Measurements from ENCODE around the gene PRKN. TPM values are rescaled to one million over a fixed set of nuclear protein-coding genes. Genes with fewer than 3 reads are reported as not detected.

Gene PRKN
- total RNA-seq, 2 donors from 2014 or later, result 7.6 to 7.9 TPM

DNA sequence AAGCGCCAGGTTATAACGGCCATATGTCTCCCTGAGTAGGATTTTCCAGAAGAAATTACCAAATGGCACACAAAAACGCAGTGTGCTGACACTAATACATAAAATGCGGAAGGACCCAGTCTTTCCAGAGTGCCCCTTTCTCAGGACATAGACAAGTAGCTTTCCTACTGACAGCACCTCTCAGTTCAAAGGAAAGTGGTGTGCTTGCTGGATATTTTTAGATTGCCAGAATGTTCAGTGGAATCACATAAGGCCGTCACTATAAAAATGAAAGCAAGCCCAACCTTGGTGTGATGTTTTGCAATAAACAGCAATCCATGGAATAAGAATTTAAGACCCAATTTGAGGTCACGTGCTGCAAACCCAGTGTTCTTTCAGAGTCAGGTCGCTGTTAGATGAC is 1318.2 kb downstream of the PRKN start:
- intact Hi-C loops (cut with DNase I), result no loop called here
- no peak for DNase-seq (ENCODE audit: low spot score)

DNA sequence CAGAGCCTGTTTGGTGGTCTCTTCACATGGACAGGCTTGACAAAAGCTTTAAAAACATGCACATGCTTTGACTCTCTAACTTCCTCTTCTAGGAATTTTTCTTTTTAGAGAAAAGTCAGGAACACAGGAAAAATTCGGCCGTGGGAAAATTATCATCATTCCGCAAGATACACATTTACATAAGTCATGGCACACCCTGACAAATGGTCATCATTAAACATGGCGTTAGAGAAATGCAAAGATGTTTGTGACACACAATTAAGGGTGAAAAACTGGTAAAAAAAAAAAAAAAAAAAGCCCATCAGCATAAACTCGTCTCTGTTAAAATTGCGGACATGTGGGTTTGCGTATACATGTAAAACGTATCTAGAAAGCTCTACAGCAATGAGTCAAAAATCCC is 1319.5 kb downstream of the PRKN start:
- DNase-seq (ENCODE audit: low spot score), result no peak
- intact Hi-C loops (cut with DNase I), result no loop called here

DNA sequence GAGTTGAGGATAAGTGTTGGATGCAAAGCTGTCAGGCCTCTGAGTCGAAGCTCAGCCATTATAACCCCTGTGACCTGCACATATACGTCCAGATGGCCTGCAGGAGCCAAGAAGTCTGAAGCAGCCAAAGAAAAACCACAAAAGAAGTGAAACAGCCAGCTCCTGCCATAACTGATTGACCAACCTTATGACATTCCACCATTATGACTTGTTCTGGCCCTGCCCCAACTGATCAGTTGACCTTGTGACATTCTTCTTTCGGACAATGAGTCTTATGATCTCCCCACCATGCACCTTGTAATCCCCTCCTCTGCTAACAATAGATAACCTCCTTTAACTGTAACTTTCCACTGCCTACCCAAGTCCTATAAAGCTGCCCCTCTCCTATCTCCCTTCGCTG is 1320.0 kb downstream of the PRKN start:
- intact Hi-C loops (cut with DNase I), result no loop called here
- no peak for DNase-seq (ENCODE audit: low spot score)

DNA sequence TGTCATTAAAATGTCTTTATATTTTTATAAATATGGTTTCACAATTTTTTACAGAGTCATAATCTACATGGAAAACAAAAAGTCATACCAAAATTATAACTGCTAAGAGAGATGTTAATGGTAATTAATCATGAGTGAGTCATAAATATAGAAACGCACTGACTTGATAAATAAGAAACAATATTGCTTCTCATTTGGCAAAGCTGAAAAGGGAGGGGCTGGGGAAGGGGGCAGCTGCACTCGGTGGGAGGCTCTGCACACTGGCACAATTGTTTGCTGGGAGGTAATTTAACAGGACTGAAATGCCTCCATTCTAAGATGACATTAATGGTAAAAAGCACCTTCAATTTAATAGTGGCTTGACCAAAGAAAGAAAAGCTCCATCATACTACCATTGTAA is 1320.5 kb downstream of the PRKN start:
- DNase-seq (ENCODE audit: low spot score), result no peak
- intact Hi-C loops (cut with DNase I), result no loop called here

DNA sequence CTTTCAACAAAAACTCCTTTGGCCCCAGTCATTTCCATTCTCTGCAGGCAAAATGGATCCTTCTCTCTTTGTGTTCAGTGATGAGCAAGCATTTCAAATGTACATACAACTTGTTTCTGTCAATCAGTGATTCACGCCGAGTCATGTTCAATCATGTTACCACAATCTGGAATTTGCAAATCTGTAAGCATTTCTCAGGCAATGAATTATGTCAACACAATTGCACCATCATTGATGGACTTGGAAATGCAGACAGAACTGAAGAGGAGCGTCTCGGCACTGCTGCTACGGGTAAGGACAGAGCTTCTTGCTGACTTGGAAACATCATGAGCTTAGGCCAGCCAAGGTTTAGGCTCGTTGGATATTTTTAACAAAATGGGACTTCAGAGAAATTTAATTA is 1320.9 kb downstream of the PRKN start:
- intact Hi-C loops (cut with DNase I), result no loop called here
- no peak for DNase-seq (ENCODE audit: low spot score)

DNA sequence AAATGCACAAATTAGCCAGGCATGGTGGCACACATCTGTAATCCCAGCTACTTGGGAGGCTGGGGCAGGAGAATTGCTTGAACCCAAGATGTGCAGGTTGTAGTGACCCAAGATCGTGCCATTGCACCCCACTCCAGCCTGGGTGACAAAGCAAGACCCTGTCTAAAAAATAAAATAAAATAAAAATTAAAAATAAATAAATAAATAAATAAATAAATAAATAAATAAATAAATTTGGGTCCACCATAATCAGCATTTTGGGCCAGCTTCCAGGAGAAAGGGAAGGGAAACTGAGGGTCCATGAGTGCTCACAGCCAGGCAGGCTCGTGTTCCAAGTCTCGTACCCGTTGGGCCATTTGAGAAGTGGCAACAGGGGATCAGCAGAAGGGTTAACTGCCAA is 1322.1 kb downstream of the PRKN start:
- intact Hi-C loops (cut with DNase I), result no loop called here
- no peak for DNase-seq (ENCODE audit: low spot score)

DNA sequence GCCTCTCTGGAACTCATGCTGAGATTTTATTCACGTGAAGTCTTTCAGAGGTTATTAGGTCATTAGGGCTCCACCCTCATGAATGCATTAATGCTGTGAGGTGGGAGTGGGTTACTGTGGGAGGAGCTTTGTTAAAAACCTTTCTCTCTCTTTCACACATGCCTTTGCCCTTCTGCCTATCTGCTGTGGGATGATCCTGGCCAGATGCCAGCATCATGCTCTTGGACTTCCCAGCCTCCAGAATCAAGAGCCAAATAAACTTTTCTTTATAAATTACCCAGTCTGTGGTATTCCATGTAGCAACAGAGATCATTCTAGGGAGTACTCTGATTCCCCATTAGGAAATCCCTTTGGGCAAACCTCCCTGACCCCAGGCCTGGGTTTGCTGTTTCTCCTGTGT is 1323.8 kb downstream of the PRKN start:
- intact Hi-C loops (cut with DNase I), result no loop called here
- DNase-seq (ENCODE audit: low spot score), result no peak

DNA sequence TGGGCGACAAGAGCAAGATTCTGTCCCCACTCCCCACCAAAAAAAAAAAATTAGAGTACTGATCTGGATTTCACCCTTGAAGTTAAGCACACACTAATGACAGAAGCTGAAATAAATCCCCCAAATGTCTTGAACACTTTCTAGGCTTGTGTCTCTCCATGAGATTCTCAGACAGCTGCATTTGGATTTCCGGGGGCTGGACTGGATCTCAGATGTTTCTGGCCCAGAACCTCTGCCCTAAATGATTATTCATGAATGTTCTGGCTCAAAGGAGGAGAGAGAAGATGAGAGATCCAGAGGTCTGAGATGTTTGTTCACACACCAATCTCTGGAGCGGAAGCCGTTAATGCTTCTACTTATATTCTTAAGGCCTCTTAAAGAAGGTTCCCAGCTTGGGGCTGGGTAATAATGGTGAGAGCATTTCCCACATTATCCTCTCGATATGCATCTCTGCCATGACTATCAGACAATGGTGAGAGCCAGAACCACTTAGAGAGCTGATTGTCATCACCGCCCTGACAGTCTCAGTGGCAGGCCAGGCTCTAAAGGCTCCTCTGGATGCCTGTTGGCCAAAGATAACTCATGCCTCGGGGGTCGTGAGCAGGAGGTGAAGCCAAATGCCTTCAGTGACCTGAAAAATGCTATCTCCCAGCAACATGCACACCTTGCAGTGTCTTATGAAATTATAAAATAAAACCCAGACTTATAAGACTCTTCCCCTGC is 1325.8 kb downstream of the PRKN start:
- DNase-seq (ENCODE audit: low spot score), result no peak
- intact Hi-C loops (cut with DNase I), result no loop called here

DNA sequence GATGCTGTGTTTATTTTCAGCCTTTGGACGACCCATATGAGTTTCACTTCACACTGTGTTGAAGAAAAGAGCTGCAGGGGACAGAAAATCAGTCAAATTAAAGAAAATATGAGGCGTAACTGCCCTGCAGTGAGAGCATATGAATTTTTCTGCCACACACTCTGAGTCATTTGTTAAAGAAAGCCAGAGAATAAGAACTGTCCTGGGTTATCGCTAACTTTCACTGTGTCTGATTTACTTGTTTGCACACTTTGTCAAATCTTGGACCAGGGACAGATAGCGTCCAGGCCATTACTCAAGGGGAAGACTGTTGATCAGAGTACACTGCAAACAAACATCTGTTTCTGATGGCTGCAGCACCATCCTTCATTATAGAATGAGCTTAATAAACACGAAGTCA is 1326.9 kb downstream of the PRKN start:
- no peak for DNase-seq (ENCODE audit: low spot score)
- intact Hi-C loops (cut with DNase I), result no loop called here

DNA sequence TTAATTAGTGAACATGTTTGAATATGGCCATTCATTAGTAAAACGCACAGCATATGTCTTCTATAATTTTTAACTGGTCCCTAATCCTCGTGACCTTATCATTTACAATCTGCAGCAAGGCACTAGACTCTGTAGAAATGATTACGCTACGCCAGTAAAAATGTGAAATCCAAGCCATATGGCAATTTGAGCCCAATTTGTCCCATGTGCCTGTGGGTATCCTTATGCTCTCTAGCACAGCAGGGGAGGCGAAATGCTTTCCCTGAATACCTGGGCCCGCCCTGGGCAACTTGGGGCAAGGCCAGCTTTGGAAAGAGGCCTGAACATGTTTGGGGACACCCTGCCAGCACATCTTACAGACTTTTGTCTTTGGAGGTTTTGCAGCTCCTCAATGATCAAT is 1331.0 kb downstream of the PRKN start:
- intact Hi-C loops (cut with DNase I), result no loop called here
- no peak for DNase-seq (ENCODE audit: low spot score)

DNA sequence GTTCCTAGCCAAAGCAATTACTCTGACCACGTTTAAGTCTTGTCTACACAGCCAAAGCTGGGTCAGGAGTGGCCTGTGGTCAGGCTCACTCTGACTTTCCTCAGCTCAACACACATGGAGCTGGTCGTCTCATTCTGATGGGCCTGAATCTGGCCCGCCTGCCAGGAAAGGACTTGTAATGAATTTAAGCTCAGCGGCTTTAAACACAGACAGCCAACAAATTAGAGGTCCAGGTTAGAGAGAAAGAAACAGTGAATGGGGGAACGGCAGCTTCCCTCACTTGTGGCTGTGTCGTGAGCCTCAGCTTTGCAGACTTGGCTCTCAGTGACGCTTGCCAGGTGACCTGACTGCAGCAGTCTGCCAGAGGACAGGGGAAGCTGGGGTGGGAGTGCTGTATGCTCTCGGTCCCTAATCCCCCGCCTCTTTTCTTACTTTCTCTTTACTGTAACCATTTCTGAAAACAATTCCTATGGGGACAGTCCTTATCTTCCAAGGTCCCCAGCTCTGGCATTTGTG is 1331.8 kb downstream of the PRKN start:
- intact Hi-C loops (cut with DNase I), result no loop called here
- DNase-seq (ENCODE audit: low spot score), result no peak

DNA sequence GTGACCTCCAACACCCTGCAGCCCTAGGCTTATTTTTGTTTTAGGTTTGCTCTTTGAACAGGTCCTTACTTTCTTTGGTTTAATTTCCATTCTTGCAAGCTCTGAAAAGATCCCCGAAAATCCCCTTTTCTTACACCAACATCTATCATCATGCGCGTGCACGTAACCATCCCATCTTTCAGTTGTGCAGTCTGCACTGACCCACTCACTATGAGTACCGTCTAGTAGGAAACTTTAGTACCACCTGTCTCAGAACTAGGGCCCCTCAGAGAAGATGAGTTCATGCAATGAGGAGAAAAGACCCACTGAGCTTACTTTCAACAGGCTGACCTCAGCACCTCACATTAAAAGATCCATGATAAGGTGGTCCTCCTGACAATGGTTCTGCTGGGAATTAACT is 1333.1 kb downstream of the PRKN start:
- DNase-seq (ENCODE audit: low spot score), result no peak
- intact Hi-C loops (cut with DNase I), result no loop called here

DNA sequence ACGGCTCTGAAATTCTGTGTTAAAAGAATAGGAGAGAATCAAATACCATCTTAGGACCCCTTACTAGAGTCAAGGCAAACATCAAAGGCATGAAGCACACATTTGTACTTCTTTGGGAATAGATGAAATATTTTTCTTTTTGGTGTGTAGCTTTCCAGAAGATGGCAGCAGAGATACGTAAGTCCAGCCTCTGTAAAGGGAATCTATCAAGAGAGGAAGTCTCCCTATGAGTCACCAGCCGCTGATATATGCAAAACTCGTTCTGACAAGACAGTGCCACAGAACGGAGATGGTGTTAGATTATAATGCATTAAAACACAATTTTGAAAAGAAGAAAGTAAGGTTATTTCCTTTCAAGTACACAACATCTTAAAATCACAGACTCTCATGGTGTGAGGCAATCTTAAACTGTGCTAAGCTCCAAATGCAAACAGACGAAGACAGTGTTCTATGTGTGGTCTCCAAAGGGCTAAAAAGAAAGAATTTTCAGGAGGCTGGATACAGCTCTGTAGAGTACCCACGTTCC is 1333.7 kb downstream of the PRKN start:
- DNase-seq (ENCODE audit: low spot score), result no peak
- intact Hi-C loops (cut with DNase I), result no loop called here

DNA sequence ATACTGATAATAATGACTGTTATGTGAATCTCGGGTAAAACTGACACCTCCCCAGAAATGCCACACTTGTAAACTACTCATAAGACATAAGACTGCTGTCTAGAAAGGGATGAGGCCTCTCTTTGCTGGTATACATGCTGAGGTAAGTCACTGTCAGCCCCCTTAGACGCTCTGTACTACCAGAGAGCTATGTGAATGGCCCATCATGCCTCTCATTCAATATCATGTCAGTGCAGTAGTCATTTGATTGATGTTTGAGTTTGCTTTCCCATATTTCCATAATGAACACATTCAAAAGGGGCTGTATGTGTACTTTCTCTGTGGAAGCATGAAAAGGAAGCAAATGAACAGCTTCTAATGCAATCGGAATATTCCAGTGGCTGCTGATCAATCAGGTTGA is 1334.3 kb downstream of the PRKN start:
- intact Hi-C loops (cut with DNase I), result no loop called here
- DNase-seq (ENCODE audit: low spot score), result no peak

DNA sequence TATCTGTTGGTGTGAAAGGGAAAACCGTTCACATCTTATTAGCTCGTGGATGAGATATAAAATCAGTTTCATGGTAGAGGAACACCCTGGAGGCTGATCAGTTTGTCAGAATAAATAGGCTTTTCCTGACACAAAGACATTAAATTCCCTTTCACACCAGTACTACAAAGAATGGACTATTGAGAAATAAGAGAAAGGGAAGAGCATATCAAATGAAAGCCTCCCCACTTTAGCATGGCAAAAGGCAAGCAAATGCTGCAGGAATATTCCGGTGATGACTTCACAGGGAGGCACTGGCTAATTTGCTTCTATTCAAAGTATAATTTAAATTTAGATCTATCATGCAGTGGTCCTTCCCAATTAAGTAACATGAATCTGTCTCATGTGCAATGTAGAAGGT is 1337.8 kb downstream of the PRKN start:
- intact Hi-C loops (cut with DNase I), result no loop called here
- no peak for DNase-seq (ENCODE audit: low spot score)

DNA sequence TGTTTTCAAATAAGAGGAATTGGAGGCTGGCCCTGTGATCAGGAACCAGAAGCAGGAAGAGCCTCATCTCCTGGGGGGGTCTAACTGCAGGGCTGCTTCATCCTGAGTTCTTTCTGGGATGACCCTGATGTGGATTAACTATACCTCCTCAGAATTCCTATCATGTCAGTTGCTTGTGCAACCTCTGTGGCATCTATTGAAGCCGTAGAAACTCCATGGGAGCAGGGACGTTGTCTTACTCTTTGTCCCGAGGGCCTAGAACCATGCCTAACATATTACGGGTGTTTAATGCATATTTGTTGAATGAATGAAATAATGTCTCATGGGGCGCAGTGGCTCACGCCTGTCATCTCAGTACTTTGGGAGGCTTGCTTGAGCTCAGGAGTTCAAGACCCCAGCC is 1343.6 kb downstream of the PRKN start:
- intact Hi-C loops (cut with DNase I), result no loop called here
- no peak for DNase-seq (ENCODE audit: low spot score)

DNA sequence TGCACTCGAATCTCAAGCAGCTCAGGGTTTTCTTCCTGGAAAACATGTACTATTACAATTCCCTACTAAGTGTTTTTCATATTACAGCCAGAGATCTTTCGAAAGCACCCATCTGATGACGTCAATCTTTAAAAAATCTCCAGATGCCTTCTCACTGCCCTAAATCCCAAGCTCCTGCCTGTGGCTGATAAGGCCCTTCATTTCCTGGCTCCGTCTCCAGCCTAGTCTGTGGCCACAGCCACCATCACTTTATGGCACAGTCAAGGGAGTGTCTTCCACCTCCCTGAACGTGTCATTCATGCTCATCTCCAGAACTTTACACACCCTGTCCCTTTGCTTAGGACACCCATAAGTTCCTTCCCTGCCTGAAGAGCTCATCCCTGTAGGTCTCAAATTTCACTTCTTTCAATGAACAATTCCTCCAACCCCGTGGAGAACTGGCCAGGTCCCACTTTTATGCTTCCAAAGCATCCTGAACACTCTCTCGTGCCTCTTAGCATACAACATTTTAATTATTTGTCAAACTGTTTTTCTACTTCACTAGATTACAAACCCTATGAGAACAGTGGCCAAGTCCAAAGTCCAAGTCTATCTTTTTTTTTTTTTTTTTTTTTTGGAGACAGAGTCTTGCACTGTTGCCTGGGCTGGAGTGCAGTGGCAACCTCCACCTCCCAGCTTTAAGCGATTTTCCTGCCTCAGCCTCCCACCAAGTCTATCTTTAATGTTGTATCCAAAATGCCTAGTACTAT is 1347.6 kb downstream of the PRKN start:
- DNase-seq (ENCODE audit: low spot score), result no peak
- intact Hi-C loops (cut with DNase I), result loop anchor here in 1 of 2 donors (5.0 kb wide), 1 partner anchor 448 kb away; no protein-coding TSS in a partner anchor

DNA sequence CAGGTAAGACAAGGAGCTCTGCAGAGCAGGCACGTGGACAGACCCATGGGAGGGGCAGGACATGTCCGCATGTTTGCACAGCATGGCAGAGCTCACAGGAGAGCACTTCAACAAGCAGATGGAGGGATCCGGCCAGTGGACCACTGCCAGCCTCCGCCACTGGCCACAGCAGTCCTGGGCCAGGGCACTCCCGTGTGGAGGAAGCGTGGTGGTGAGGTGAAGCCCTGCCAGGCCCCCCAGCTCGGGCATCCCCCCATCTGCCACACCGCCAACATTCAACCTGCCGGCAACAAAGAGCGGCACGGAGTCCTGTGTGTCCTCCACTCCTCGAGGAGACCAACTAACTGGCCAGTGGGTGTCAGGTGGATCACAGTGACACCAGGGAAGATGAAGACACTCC is 1349.5 kb downstream of the PRKN start:
- no peak for DNase-seq (ENCODE audit: low spot score)
- intact Hi-C loops (cut with DNase I), result loop anchor here in 1 of 2 donors (5.0 kb wide), 1 partner anchor 446 kb away; no protein-coding TSS in a partner anchor

DNA sequence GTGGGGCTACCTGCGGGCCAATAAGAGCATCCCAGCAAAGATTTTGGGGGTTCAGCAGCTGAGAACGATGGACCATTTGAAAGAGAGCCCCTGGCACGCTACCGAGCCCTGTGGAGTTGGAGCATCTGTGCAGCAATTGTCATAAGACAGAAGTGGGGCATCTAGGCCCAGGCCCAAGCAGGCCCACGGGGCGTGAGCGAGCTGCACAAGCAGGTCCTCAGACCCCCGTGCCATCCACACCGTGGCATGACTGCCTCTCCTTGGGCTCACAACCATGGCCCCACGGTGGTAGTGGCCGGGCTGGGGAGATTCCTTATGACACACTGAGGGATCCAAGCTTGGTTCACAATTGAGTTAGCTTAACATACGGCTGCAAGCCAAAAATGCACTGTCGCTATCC is 1350.5 kb downstream of the PRKN start:
- intact Hi-C loops (cut with DNase I), result loop anchor here in 1 of 2 donors (5.0 kb wide), 1 partner anchor 445 kb away; no protein-coding TSS in a partner anchor
- no peak for DNase-seq (ENCODE audit: low spot score)

DNA sequence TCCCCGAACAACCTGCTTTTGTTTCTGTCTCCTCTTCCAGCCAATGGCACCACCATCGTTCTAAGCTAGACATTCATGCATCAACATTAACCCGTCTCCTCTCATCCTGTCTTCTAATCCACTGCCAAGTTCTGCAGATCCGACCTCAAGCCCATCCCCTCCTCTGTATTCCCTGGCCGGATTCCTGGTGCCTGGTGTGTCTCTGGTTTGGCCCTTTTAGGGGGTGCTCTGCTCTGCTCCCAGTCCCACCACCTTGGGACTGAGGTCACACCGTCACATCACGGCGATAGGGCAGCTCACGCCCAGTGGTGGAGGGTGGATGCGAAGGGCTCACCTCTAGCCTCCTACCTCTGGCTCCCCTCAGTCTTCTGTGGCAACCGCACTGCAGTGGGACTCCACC is 1351.2 kb downstream of the PRKN start:
- intact Hi-C loops (cut with DNase I), result loop anchor here in 1 of 2 donors (5.0 kb wide), 1 partner anchor 444 kb away; no protein-coding TSS in a partner anchor

More for the DNA sequence above, 1351.2 kb downstream of the PRKN start:
- DNase-seq (ENCODE audit: low spot score), result no peak
